Uterus (tissue), 4 donors: ENCODE results near the gene PMM2. TPM values are rescaled to one million over a fixed set of nuclear protein-coding genes. Genes with fewer than 3 reads are reported as not detected.

ENCODE experiments used
- DNase-seq, 2 donors: peaks; one replicate each; pipeline ENCODE4 v3.0.0-alpha.2; 2019 to 2020
- H3K27ac ChIP-seq, 2 donors: fragments of 200-600 bp; sonication (generic); 1 replicate in 1 of 2; 2 replicates in 1 of 2; pipeline ENCODE4 v1.5.1; 2016 to 2018
- H3K27me3 ChIP-seq, 2 donors: fragments of 200-600 bp; sonication (generic); one replicate each; pipeline ENCODE4 v1.5.1; 2018 to 2019; ENCODE audit warnings: control low read depth in 1 of 2
- H3K36me3 ChIP-seq, 2 donors: fragments of 200-600 bp; sonication (generic); one replicate each; pipeline ENCODE4 v1.5.1; 2019; ENCODE audit warnings: control low read depth in 1 of 2
- H3K4me1 ChIP-seq, 2 donors: fragments of 200-600 bp; sonication (generic); one replicate each; pipeline ENCODE4 v1.5.1; 2018 to 2019; ENCODE audit warnings: control low read depth in 1 of 2
- H3K4me3 ChIP-seq, 2 donors: fragments of 200-600 bp; sonication (generic); 1 replicate in 1 of 2; 2 replicates in 1 of 2; pipeline ENCODE4 v1.5.1; 2018 to 2019; ENCODE audit warnings: mild to moderate bottlenecking in 1 of 2
- H3K9me3 ChIP-seq, 2 donors: fragments of 200-600 bp; sonication (generic); one replicate each; pipeline ENCODE4 v1.5.1; 2019; ENCODE audit warnings: control low read depth in 1 of 2
- POLR2A ChIP-seq, 2 donors: fragments of 450-650 bp; IDR thresholded peaks; one replicate each; pipeline ENCODE4 v1.6.1; 2016; ENCODE audit warnings: antibody characterized with exemption in 2 of 2, mild to moderate bottlenecking in 1 of 2, moderate library complexity in 1 of 2
- intact Hi-C: fragments of 100-400 bp; cut with DNase I; formaldehyde crosslinking; loops from one replicate; pipeline ENCODE4 v1.15.1; 2023; ENCODE audit warnings: low total_unique reads
- total RNA-seq, 4 donors: library from RNA; depleted of rRNA in 3 of 4; stranded (reverse); fragments of >200 nt in 3 of 4; gene quantifications; one replicate each; pipeline versions ENCODE4 v1.1.0 to v1.2.4, GENCODE V29; 2014 to 2023
- TF ChIP-seq, protein P1 (sequence below), 4 experiments: fragments of 200-600 bp in 2 of 4; fragments of 450-650 bp in 2 of 4; sonication (generic) in 2 of 4; IDR thresholded peaks; one replicate each; pipeline ENCODE4 v1.5.1; 2016 to 2019; ENCODE audit warnings: antibody characterized with exemption in 4 of 4, mild to moderate bottlenecking in 2 of 4, moderate library complexity in 1 of 4
- donor health status: DM: yes; HTN: yes; CAD: no.

PMM2 gene
- total RNA-seq, 4 donors from 2014 or later: 19.0 to 41.6 (median 27.5) TPM

DNA sequence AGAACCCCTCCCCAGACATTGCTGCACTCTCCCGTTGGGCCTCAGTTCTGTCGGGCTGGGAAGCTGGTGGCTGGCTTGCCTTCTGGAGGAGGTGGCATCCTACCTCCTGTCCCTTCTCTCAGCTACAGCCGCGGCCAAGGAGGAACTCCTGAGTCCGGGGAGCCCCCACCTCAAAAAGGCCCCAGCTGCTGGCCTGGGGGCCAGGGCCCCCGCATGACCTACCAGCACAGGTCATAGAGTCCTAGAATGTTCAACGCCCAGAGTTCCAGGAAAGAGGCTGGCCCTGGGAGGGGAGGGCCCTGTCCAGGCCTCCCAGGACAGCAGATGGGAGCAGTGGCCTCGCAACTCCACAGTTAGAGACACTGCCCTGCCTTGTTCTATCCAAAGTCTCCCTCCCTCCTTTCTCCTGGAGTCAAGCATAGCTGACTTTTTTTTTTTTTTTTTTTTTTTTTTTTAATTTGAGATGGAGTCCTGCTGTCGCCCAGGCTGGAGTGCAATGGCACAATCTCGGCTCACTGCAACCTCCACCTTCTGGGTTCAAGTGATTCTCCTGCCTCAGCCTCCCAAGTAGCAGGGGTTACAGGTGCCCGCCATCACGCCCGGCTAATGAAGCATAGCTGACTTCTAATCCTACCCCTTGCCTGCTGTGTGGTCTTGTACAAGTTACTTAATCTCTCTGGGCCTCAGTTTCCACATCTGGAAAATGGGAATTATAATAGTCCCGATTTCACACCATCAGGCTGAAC is 64.1 kb downstream of the PMM2 start:
- Histone ChIP-seq H3K4me1 (peaks cover 0 to 28% of the 10 kb centered on the region in 2 donors), H3K4me3 (no peak overlapping the region), H3K9me3 (no peaks in the 10 kb centered on the region), H3K36me3 (no peaks in the 10 kb centered on the region), H3K27ac (peak overlapping the region; percentile 45 to 73), H3K27me3 (no peaks in the 10 kb centered on the region)
- TF ChIP-seq, protein P1, sequence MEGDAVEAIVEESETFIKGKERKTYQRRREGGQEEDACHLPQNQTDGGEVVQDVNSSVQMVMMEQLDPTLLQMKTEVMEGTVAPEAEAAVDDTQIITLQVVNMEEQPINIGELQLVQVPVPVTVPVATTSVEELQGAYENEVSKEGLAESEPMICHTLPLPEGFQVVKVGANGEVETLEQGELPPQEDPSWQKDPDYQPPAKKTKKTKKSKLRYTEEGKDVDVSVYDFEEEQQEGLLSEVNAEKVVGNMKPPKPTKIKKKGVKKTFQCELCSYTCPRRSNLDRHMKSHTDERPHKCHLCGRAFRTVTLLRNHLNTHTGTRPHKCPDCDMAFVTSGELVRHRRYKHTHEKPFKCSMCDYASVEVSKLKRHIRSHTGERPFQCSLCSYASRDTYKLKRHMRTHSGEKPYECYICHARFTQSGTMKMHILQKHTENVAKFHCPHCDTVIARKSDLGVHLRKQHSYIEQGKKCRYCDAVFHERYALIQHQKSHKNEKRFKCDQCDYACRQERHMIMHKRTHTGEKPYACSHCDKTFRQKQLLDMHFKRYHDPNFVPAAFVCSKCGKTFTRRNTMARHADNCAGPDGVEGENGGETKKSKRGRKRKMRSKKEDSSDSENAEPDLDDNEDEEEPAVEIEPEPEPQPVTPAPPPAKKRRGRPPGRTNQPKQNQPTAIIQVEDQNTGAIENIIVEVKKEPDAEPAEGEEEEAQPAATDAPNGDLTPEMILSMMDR (IDR thresholded peaks at IDR 0.05): no peak
- TF ChIP-seq POLR2A (IDR thresholded peaks at IDR 0.05): no peak
- intact Hi-C loops: no loop called here
- DNase-seq: peak in 1 of 2 donors; percentile 43

DNA sequence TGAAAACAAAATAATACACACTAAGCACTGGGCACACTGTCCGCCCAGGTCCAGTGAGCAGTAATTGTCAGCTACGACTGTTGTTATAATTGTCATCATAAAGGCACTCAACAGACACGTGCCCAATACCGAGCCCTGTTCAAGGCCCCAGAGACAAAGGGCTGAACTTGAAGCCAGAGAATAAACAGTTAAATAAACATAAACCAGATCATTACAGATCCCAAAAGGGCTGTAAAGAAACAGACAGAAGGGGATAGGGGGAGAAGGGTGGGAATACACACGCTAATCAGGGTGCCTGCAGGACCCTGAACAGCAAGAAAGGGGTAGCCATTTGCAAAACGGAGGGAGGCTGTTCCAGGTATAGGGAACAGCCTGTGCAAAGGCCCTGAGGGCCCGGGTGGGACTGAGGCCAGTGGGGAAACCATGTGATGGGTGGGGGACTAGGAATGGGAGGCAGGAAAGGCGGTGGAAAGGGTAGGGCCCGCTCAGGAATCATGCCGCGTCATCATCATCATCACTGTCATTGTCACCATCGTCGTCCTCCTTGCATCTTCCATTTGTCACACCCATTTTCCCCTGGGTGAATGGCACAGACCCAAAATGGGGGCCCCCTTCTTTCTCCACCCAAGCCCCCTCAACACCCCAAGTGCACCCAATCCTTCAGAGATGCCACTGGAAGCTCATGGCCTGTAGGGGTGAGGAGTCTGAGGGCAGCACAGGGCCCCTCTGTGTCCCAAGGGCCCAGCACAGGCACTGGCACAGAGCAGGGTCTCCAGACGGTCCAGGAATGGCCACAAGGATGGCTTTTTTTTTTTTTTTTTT is 64.9 kb downstream of the PMM2 start:
- TF ChIP-seq POLR2A (IDR thresholded peaks at IDR 0.05): no peak
- TF ChIP-seq, protein P1 (IDR thresholded peaks at IDR 0.05): no peak
- Histone ChIP-seq H3K27ac (peak overlapping the region in 1 of 2 donors; percentile 73), H3K4me1 (peaks cover 0 to 36% of the 10 kb centered on the region in 2 donors), H3K9me3 (no peaks in the 10 kb centered on the region), H3K4me3 (no peak overlapping the region), H3K27me3 (no peaks in the 10 kb centered on the region), H3K36me3 (no peaks in the 10 kb centered on the region)
- no peak for DNase-seq
- intact Hi-C loops: no loop called here

DNA sequence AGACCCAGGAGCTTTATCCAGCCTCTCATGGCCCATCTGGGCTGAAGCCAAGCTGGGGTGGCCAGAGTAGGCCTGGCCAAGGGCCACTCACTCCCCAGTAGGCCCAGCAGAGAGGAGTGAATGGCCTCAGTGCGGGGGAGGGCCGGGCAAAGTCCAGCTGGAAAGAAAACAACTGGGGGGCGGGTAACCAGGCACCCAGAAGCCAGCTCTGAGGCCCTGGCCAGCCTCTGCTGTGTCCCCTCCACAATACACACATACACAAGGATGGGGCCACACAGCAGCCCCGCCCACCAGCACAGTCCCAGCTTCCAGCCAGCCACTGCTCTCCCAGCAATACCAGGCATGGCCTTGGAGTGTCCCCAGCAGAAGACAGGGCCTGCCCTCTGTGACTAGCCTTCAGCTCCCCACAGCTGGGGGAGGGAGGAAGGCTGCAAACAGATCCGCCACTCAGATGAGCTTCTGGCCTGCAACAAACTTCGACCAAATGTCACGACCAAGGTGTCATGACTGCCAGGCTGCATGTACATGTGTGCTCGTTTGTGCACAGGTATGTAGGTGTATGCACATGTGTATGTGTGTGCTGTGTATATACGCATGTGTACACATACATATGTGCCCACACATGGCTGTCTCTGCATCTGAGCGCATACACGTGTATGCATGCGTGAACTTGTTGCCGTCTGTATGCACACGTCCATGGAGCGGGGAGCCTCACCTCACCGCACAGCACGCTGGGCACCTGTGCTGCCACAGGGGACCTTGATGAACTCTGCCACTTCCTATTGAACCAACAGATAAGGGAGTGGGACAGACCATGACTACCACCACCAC is 66.2 kb downstream of the PMM2 start:
- Histone ChIP-seq H3K27me3 (no peaks in the 10 kb centered on the region), H3K4me1 (peaks cover 0 to 38% of the 10 kb centered on the region in 2 donors), H3K36me3 (no peaks in the 10 kb centered on the region), H3K4me3 (no peak overlapping the region), H3K27ac (peak overlapping the region in 1 of 2 donors; percentile 1), H3K9me3 (no peaks in the 10 kb centered on the region)
- no peak for TF ChIP-seq POLR2A (IDR thresholded peaks at IDR 0.05)
- TF ChIP-seq, protein P1 (IDR thresholded peaks at IDR 0.05): no peak
- intact Hi-C loops: no loop called here
- no peak for DNase-seq

GRCh38 chr16:8864480-8865110 is 67.0 kb downstream of the PMM2 start:
- intact Hi-C loops: no loop called here
- no peaks in the 10 kb centered on the region for H3K9me3 ChIP-seq
- DNase-seq: no peak
- no peaks in the 10 kb centered on the region for H3K27me3 ChIP-seq
- H3K27ac ChIP-seq: peak overlapping the region; percentile 1 to 80
- H3K4me3 ChIP-seq: no peak overlapping the region
- H3K36me3 ChIP-seq: no peaks in the 10 kb centered on the region
- TF ChIP-seq POLR2A (IDR thresholded peaks at IDR 0.05): no peak
- TF ChIP-seq, protein P1 (IDR thresholded peaks at IDR 0.05): no peak
- H3K4me1 ChIP-seq: peaks cover 0 to 38% of the 10 kb centered on the region in 2 donors
